Measurements from ENCODE around the gene DCC.

DCC gene

DNA sequence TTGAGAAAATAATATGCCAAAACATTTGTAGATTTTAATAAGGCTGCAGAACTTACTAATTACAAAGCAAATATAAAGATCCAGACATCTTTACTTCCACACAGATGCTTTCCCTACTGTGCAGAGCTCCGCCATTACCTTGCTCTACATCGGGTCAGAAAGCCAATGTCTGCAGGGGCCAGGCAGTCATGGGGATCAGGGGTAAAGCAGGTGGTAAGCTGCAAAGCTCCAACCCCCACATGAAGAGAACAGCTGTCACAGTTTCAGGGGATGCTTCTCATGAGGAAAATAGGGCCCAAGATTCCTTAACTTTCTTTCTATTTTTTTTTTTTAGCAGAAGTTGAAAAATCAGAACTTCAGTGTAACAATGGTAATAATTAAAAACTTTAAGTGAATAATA is 102.7 kb downstream of the DCC start:
- H3K27me3 ChIP-seq (ENCODE audit: control insufficient read depth, low read length) = no peaks in the 10 kb centered on the region
- TF ChIP-seq EZH2phosphoT487 (IDR thresholded peaks at IDR 0.05; ENCODE audit: borderline replicate concordance, low read length) = no peak
- TF ChIP-seq, protein P1, sequence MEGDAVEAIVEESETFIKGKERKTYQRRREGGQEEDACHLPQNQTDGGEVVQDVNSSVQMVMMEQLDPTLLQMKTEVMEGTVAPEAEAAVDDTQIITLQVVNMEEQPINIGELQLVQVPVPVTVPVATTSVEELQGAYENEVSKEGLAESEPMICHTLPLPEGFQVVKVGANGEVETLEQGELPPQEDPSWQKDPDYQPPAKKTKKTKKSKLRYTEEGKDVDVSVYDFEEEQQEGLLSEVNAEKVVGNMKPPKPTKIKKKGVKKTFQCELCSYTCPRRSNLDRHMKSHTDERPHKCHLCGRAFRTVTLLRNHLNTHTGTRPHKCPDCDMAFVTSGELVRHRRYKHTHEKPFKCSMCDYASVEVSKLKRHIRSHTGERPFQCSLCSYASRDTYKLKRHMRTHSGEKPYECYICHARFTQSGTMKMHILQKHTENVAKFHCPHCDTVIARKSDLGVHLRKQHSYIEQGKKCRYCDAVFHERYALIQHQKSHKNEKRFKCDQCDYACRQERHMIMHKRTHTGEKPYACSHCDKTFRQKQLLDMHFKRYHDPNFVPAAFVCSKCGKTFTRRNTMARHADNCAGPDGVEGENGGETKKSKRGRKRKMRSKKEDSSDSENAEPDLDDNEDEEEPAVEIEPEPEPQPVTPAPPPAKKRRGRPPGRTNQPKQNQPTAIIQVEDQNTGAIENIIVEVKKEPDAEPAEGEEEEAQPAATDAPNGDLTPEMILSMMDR (IDR thresholded peaks at IDR 0.05; ENCODE audit: low read depth, low read length, poor library complexity, severe bottlenecking) = no peak
- no peaks in the 10 kb centered on the region for H4K20me1 ChIP-seq (ENCODE audit: control insufficient read depth, insufficient read depth, low read depth, low read length)
- no peak overlapping the region for H3K27ac ChIP-seq (ENCODE audit: low read depth, low read length)
- no peaks in the 10 kb centered on the region for H3K9me2 ChIP-seq (replicated peaks; ENCODE audit: control insufficient read depth, low read length)
- H3K4me3 ChIP-seq (ENCODE audit: low read length) = no peak overlapping the region
- no peak overlapping the region for H3K4me2 ChIP-seq (ENCODE audit: low read length)
- H3F3A ChIP-seq (ENCODE audit: control insufficient read depth, insufficient read depth) = no peaks in the 10 kb centered on the region
- H3K36me3 ChIP-seq (ENCODE audit: control insufficient read depth, low read length) = no peaks in the 10 kb centered on the region
- no peaks in the 10 kb centered on the region for H3K9me3 ChIP-seq (ENCODE audit: control insufficient read depth, insufficient read depth, low read length)
- H3K4me1 ChIP-seq (ENCODE audit: control insufficient read depth, low read length) = no peaks in the 10 kb centered on the region
- no peaks in the 10 kb centered on the region for H3K79me2 ChIP-seq (ENCODE audit: control insufficient read depth, low read length)

DNA sequence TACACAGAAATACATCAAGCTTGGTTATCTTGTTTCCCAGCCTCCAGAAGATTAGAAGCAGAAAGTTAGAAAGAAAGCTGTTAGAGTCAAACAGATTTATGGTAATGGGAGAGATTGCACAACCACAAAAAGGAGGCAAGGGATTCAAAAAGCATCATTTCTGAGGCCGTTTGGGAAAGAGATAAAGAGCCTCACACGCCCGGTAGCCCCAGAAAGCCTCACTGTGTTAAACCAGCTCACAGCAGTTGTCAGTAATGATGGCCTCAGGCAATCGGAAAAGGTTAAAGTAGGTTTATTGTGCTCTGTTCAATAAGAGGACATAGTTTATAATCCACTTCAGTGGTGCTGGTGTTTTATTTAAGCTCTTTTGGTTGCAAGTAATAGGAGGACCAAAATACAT is 111.3 kb downstream of the DCC start:
- H3K9me3 ChIP-seq (ENCODE audit: control insufficient read depth, insufficient read depth, low read length) = no peaks in the 10 kb centered on the region
- no peaks in the 10 kb centered on the region for H3K4me1 ChIP-seq (ENCODE audit: control insufficient read depth, low read length)
- H3K4me2 ChIP-seq (ENCODE audit: low read length) = no peak overlapping the region

DNA sequence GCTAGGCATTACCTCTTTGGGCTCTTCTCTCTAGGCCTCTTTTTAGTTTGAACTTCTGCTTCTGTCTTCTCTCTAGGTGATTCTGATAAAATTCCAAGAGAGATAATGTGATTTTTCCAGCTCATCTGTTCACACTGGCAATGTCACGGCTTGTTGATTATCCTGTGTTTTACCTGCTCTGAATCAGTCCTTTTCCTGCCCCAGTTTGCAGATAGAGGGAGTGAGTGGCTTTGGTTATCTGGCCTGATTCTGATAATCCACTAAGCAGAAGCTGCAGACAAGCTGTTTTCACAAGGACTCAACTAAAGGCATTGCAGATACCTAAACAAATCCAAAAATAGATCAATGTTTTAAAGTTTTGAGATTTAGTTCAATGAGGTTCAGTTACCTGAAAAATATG is 111.9 kb downstream of the DCC start:
- H3K4me2 ChIP-seq (ENCODE audit: low read length) = no peak overlapping the region
- no peaks in the 10 kb centered on the region for H3F3A ChIP-seq (ENCODE audit: control insufficient read depth, insufficient read depth)
- H3K4me1 ChIP-seq (ENCODE audit: control insufficient read depth, low read length) = no peaks in the 10 kb centered on the region
- H3K27ac ChIP-seq (ENCODE audit: low read depth, low read length) = no peak overlapping the region
- TF ChIP-seq, protein P1 (IDR thresholded peaks at IDR 0.05; ENCODE audit: low read depth, low read length, poor library complexity, severe bottlenecking) = no peak
- TF ChIP-seq EZH2phosphoT487 (IDR thresholded peaks at IDR 0.05; ENCODE audit: borderline replicate concordance, low read length) = no peak
- no peaks in the 10 kb centered on the region for H4K20me1 ChIP-seq (ENCODE audit: control insufficient read depth, insufficient read depth, low read depth, low read length)
- no peaks in the 10 kb centered on the region for H3K9me3 ChIP-seq (ENCODE audit: control insufficient read depth, insufficient read depth, low read length)
- no peaks in the 10 kb centered on the region for H3K9me2 ChIP-seq (replicated peaks; ENCODE audit: control insufficient read depth, low read length)
- no peak overlapping the region for H3K4me3 ChIP-seq (ENCODE audit: low read length)
- no peaks in the 10 kb centered on the region for H3K36me3 ChIP-seq (ENCODE audit: control insufficient read depth, low read length)
- H3K27me3 ChIP-seq (ENCODE audit: control insufficient read depth, low read length) = no peaks in the 10 kb centered on the region
- H3K79me2 ChIP-seq (ENCODE audit: control insufficient read depth, low read length) = no peaks in the 10 kb centered on the region

More for the DNA sequence above, 111.3 kb downstream of the DCC start:
- TF ChIP-seq EZH2phosphoT487 (IDR thresholded peaks at IDR 0.05; ENCODE audit: borderline replicate concordance, low read length) = no peak
- TF ChIP-seq, protein P1 (IDR thresholded peaks at IDR 0.05; ENCODE audit: low read depth, low read length, poor library complexity, severe bottlenecking) = no peak
- Histone ChIP-seq H4K20me1 (ENCODE audit: control insufficient read depth, insufficient read depth, low read depth, low read length) (no peaks in the 10 kb centered on the region), H3F3A (ENCODE audit: control insufficient read depth, insufficient read depth) (no peaks in the 10 kb centered on the region), H3K9me2 (replicated peaks; ENCODE audit: control insufficient read depth, low read length) (no peaks in the 10 kb centered on the region), H3K79me2 (ENCODE audit: control insufficient read depth, low read length) (no peaks in the 10 kb centered on the region), H3K27ac (ENCODE audit: low read depth, low read length) (no peak overlapping the region), H3K27me3 (ENCODE audit: control insufficient read depth, low read length) (no peaks in the 10 kb centered on the region), H3K4me3 (ENCODE audit: low read length) (no peak overlapping the region), H3K36me3 (ENCODE audit: control insufficient read depth, low read length) (no peaks in the 10 kb centered on the region)

DNA sequence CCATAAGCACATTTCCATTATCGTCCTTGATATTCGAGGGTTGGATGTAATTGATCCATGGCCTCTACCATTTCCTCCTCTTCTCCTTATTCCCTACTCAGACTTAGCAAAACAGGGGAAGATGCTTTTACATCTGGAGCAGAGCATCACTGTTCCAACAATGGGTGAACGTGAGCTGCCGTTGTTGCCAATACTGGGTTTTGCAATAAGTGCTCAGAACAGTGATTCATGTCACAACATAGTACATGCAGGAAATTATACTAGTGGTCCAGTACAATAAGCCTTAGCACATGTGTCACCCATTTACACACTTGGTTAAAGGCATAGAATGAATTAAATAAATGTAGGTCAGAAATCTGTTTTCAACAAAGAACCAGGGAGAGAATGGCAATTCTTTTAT is 112.4 kb downstream of the DCC start:
- H3K4me3 ChIP-seq (ENCODE audit: low read length) = no peak overlapping the region
- no peaks in the 10 kb centered on the region for H4K20me1 ChIP-seq (ENCODE audit: control insufficient read depth, insufficient read depth, low read depth, low read length)
- no peak for TF ChIP-seq EZH2phosphoT487 (IDR thresholded peaks at IDR 0.05; ENCODE audit: borderline replicate concordance, low read length)
- TF ChIP-seq, protein P1 (IDR thresholded peaks at IDR 0.05; ENCODE audit: low read depth, low read length, poor library complexity, severe bottlenecking) = no peak
- no peaks in the 10 kb centered on the region for H3K4me1 ChIP-seq (ENCODE audit: control insufficient read depth, low read length)
- no peaks in the 10 kb centered on the region for H3K36me3 ChIP-seq (ENCODE audit: control insufficient read depth, low read length)
- no peak overlapping the region for H3K27ac ChIP-seq (ENCODE audit: low read depth, low read length)
- H3K27me3 ChIP-seq (ENCODE audit: control insufficient read depth, low read length) = no peaks in the 10 kb centered on the region
- no peaks in the 10 kb centered on the region for H3F3A ChIP-seq (ENCODE audit: control insufficient read depth, insufficient read depth)
- H3K9me2 ChIP-seq (replicated peaks; ENCODE audit: control insufficient read depth, low read length) = no peaks in the 10 kb centered on the region
- no peaks in the 10 kb centered on the region for H3K9me3 ChIP-seq (ENCODE audit: control insufficient read depth, insufficient read depth, low read length)
- no peaks in the 10 kb centered on the region for H3K79me2 ChIP-seq (ENCODE audit: control insufficient read depth, low read length)
- no peak overlapping the region for H3K4me2 ChIP-seq (ENCODE audit: low read length)
